Trophoblast cell (in vitro differentiated cells and primary cell): ENCODE results near the gene TSNAXIP1.

Source experiments
- DNase-seq, 2 donors: peaks; one replicate each; pipeline ENCODE4 v3.0.0-alpha.2; 2016
- H2AFZ ChIP-seq: 2 replicates; pipeline ENCODE4 v1.6.1; 2013; ENCODE audit warnings: low read length, moderate library complexity, mild to moderate bottlenecking; ENCODE audit not compliant: insufficient read depth, poor library complexity
- H2AK5ac ChIP-seq: 2 replicates; pipeline ENCODE4 v1.6.1; 2013; ENCODE audit warnings: mild to moderate bottlenecking, low read length
- H2BK120ac ChIP-seq: 2 replicates; pipeline ENCODE4 v1.6.1; 2013; ENCODE audit warnings: low read length, mild to moderate bottlenecking, moderate library complexity; ENCODE audit not compliant: insufficient read depth, poor library complexity
- H2BK12ac ChIP-seq: 2 replicates; pipeline ENCODE4 v1.6.1; 2013; ENCODE audit warnings: mild to moderate bottlenecking, low read length, moderate library complexity
- H2BK5ac ChIP-seq: 2 replicates; pipeline ENCODE4 v1.6.1; 2013; ENCODE audit warnings: low read length, low read depth, moderate library complexity, mild to moderate bottlenecking; ENCODE audit not compliant: poor library complexity
- H3K14ac ChIP-seq: 2 replicates; pipeline ENCODE4 v1.6.1; 2013; ENCODE audit warnings: mild to moderate bottlenecking, low read length
- H3K18ac ChIP-seq: 2 replicates; pipeline ENCODE4 v1.6.1; 2013; ENCODE audit warnings: mild to moderate bottlenecking, low read length
- H3K23ac ChIP-seq: 2 replicates; pipeline ENCODE4 v1.6.1; 2013; ENCODE audit warnings: low read length
- H3K27ac ChIP-seq: 2 replicates; pipeline ENCODE4 v1.5.1; 2013; ENCODE audit warnings: low read depth, mild to moderate bottlenecking, inconsistent platforms, low read length, moderate library complexity
- H3K27me3 ChIP-seq: 2 replicates; pipeline ENCODE4 v1.6.1; 2013; ENCODE audit warnings: inconsistent platforms, mild to moderate bottlenecking, low read length, moderate library complexity; ENCODE audit not compliant: insufficient read depth
- H3K36me3 ChIP-seq, 2 experiments: 1 replicate in 1 of 2; 2 replicates in 1 of 2; pipeline ENCODE4 v1.6.1; 2013; ENCODE audit warnings: low read length in 2 of 2, mild to moderate bottlenecking in 2 of 2, moderate library complexity in 1 of 2; ENCODE audit not compliant: insufficient read depth in 2 of 2, control insufficient read depth in 1 of 2
- H3K4ac ChIP-seq: 2 replicates; pipeline ENCODE4 v1.6.1; 2013; ENCODE audit warnings: low read depth, mild to moderate bottlenecking, low read length, moderate library complexity
- H3K4me1 ChIP-seq, 2 experiments: 1 replicate in 1 of 2; 2 replicates in 1 of 2; pipeline ENCODE4 v1.6.1; 2013; ENCODE audit warnings: low read length in 2 of 2, mild to moderate bottlenecking in 2 of 2, moderate library complexity in 1 of 2; ENCODE audit not compliant: insufficient read depth in 2 of 2, control insufficient read depth in 1 of 2
- H3K4me2 ChIP-seq: 2 replicates; pipeline ENCODE4 v1.6.1; 2013; ENCODE audit warnings: inconsistent platforms, mild to moderate bottlenecking, low read length, moderate library complexity
- H3K4me3 ChIP-seq: 2 replicates; pipeline ENCODE4 v1.5.1; 2013; ENCODE audit warnings: mild to moderate bottlenecking, low read depth, low read length, inconsistent platforms
- H3K79me1 ChIP-seq: one replicate; pipeline ENCODE4 v1.6.1; 2013; ENCODE audit warnings: low read length
- H3K79me2 ChIP-seq: 2 replicates; pipeline ENCODE4 v1.6.1; 2013; ENCODE audit warnings: low read length, mild to moderate bottlenecking; ENCODE audit not compliant: control insufficient read depth, insufficient read depth, poor library complexity
- H3K9ac ChIP-seq: 2 replicates; pipeline ENCODE4 v1.6.1; 2013; ENCODE audit warnings: mild to moderate bottlenecking, low read length
- H3K9me3 ChIP-seq: 2 replicates; pipeline ENCODE4 v1.6.1; 2013; ENCODE audit warnings: low read depth, mild to moderate bottlenecking, control low read depth, inconsistent platforms, low read length; ENCODE audit not compliant: insufficient read depth
- H4K12ac ChIP-seq: 2 replicates; pipeline ENCODE4 v1.6.1; 2013; ENCODE audit warnings: low read depth, mild to moderate bottlenecking, low read length, moderate library complexity
- H4K8ac ChIP-seq: 2 replicates; pipeline ENCODE4 v1.6.1; 2013; ENCODE audit warnings: low read depth, mild to moderate bottlenecking, low read length, moderate library complexity
- H4K91ac ChIP-seq: one replicate; pipeline ENCODE4 v1.6.1; 2013; ENCODE audit warnings: low read depth, mild to moderate bottlenecking, low read length, moderate library complexity
- WGBS: extraction: QIAGEN DNeasy Blood & Tissue Kit; methylation state at CpG from one replicate; pipeline ENCODE4 v1.1.7; 2013; ENCODE audit warnings: missing lambda C conversion rate; ENCODE audit not compliant: insufficient read length, insufficient coverage; ENCODE audit errors: extremely low coverage; 5-methylcytosine and 5-hydroxymethylcytosine counted together

Gene TSNAXIP1

GRCh38 chr16:67783353-67783725 lies 23.4 kb upstream of the TSNAXIP1 start:
- H3K4me1 ChIP-seq, result peaks cover 3 to 17% of the 10 kb centered on the region in 2 experiments
- H3K4ac ChIP-seq, result peak overlapping the region; percentile 13
- H2AK5ac ChIP-seq, result no peak overlapping the region
- no peak overlapping the region for H3K9ac ChIP-seq
- no peaks in the 10 kb centered on the region for H3K9me3 ChIP-seq
- no peak for DNase-seq
- H2AFZ ChIP-seq, result no peak overlapping the region
- peak overlapping the region; percentile 12 for H2BK12ac ChIP-seq
- no peak overlapping the region for H4K12ac ChIP-seq
- H3K18ac ChIP-seq, result no peak overlapping the region
- H3K23ac ChIP-seq, result no peak overlapping the region
- H3K36me3 ChIP-seq, result peaks cover 0 to 8% of the 10 kb centered on the region in 2 experiments
- peaks cover 2% of the 10 kb centered on the region for H3K79me2 ChIP-seq
- no peak overlapping the region for H3K4me3 ChIP-seq
- H3K27me3 ChIP-seq, result no peaks in the 10 kb centered on the region
- no peak overlapping the region for H2BK120ac ChIP-seq
- no peak overlapping the region for H3K14ac ChIP-seq
- peak overlapping the region; percentile 49 for H4K91ac ChIP-seq
- H3K79me1 ChIP-seq, result no peaks in the 10 kb centered on the region
- H2BK5ac ChIP-seq, result peak overlapping the region; percentile 18
- peak overlapping the region; percentile 79 for H3K27ac ChIP-seq
- H4K8ac ChIP-seq, result no peak overlapping the region
- H3K4me2 ChIP-seq, result no peak overlapping the region

- Histone ChIP-seq H2BK12ac (no peak overlapping the region), H2AFZ (no peak overlapping the region), H3K18ac (no peak overlapping the region), H2BK5ac (no peak overlapping the region), H3K4me3 (no peak overlapping the region), H3K4me2 (no peak overlapping the region), H3K27ac (no peak overlapping the region), H3K14ac (no peak overlapping the region), H3K23ac (no peak overlapping the region), H3K4ac (no peak overlapping the region), H4K8ac (no peak overlapping the region), H4K91ac (no peak overlapping the region), H4K12ac (no peak overlapping the region), H2AK5ac (no peak overlapping the region), H3K4me1 (peaks cover 3 to 9% of the 10 kb centered on the region in 2 experiments), H3K9me3 (no peaks in the 10 kb centered on the region), H3K36me3 (peaks cover 0 to 6% of the 10 kb centered on the region in 2 experiments), H3K27me3 (no peaks in the 10 kb centered on the region), H2BK120ac (no peak overlapping the region), H3K9ac (no peak overlapping the region), H3K79me1 (no peaks in the 10 kb centered on the region), H3K79me2 (no peaks in the 10 kb centered on the region)
- no CpG with 5 or more reads among the region's 5 CpGs for WGBS
- no peak for DNase-seq
These were observed 20.2 kb upstream of the TSNAXIP1 start for GRCh38 chr16:67786491-67786890.

GRCh38 chr16:67790071-67790470 lies 16.6 kb upstream of the TSNAXIP1 start:
- no peak overlapping the region for H2BK120ac ChIP-seq

GRCh38 chr16:67796099-67796718 lies 10.5 kb upstream of the TSNAXIP1 start:
- Histone ChIP-seq H3K4me2 (no peak overlapping the region), H2AK5ac (no peak overlapping the region), H2BK5ac (no peak overlapping the region), H3K4ac (no peak overlapping the region), H3K27ac (no peak overlapping the region), H4K12ac (no peak overlapping the region), H3K14ac (no peak overlapping the region), H2AFZ (no peak overlapping the region), H3K4me3 (no peak overlapping the region), H4K8ac (no peak overlapping the region), H3K79me1 (no peaks in the 10 kb centered on the region), H3K27me3 (no peaks in the 10 kb centered on the region), H3K23ac (no peak overlapping the region), H3K79me2 (no peaks in the 10 kb centered on the region), H3K9ac (no peak overlapping the region), H2BK12ac (no peak overlapping the region), H3K36me3 (peaks cover 17 to 18% of the 10 kb centered on the region in 2 experiments), H3K4me1 (peaks cover 0 to 2% of the 10 kb centered on the region in 2 experiments), H2BK120ac (no peak overlapping the region), H3K18ac (no peak overlapping the region), H3K9me3 (peaks cover 2% of the 10 kb centered on the region), H4K91ac (no peak overlapping the region)
- no CpG with 5 or more reads among the region's 5 CpGs for WGBS
- DNase-seq, result peak; percentile 58 to 90

More at GRCh38 chr16:67790071-67790470, 16.6 kb upstream of the TSNAXIP1 start:
- H3K9ac ChIP-seq, result no peak overlapping the region
- H3K4me3 ChIP-seq, result no peak overlapping the region
- H3K79me1 ChIP-seq, result no peaks in the 10 kb centered on the region
- no peak for DNase-seq
- no peak overlapping the region for H4K8ac ChIP-seq
- H2AK5ac ChIP-seq, result no peak overlapping the region
- H4K91ac ChIP-seq, result no peak overlapping the region
- no peaks in the 10 kb centered on the region for H3K79me2 ChIP-seq
- no peaks in the 10 kb centered on the region for H3K27me3 ChIP-seq
- H3K4ac ChIP-seq, result no peak overlapping the region
- H3K4me2 ChIP-seq, result no peak overlapping the region
- H2BK12ac ChIP-seq, result no peak overlapping the region
- H3K9me3 ChIP-seq, result no peaks in the 10 kb centered on the region
- no peak overlapping the region for H3K18ac ChIP-seq
- peaks cover 0 to 9% of the 10 kb centered on the region in 2 experiments for H3K36me3 ChIP-seq
- H3K14ac ChIP-seq, result no peak overlapping the region
- H4K12ac ChIP-seq, result no peak overlapping the region
- H3K23ac ChIP-seq, result no peak overlapping the region
- peaks cover 0 to 2% of the 10 kb centered on the region in 2 experiments for H3K4me1 ChIP-seq
- no peak overlapping the region for H3K27ac ChIP-seq
- H2BK5ac ChIP-seq, result no peak overlapping the region
- no peak overlapping the region for H2AFZ ChIP-seq
